ENCODE data around the gene VWA2. TPM values are rescaled to one million over a fixed set of nuclear protein-coding genes. Genes with fewer than 3 reads are reported as not detected.

Gene VWA2, protein sequence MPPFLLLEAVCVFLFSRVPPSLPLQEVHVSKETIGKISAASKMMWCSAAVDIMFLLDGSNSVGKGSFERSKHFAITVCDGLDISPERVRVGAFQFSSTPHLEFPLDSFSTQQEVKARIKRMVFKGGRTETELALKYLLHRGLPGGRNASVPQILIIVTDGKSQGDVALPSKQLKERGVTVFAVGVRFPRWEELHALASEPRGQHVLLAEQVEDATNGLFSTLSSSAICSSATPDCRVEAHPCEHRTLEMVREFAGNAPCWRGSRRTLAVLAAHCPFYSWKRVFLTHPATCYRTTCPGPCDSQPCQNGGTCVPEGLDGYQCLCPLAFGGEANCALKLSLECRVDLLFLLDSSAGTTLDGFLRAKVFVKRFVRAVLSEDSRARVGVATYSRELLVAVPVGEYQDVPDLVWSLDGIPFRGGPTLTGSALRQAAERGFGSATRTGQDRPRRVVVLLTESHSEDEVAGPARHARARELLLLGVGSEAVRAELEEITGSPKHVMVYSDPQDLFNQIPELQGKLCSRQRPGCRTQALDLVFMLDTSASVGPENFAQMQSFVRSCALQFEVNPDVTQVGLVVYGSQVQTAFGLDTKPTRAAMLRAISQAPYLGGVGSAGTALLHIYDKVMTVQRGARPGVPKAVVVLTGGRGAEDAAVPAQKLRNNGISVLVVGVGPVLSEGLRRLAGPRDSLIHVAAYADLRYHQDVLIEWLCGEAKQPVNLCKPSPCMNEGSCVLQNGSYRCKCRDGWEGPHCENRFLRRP
- 0.08 TPM for polyA plus RNA-seq (2013, experiment 1 of 2)
- polyA plus RNA-seq (2013, experiment 2 of 2): 0.07 TPM

DNA sequence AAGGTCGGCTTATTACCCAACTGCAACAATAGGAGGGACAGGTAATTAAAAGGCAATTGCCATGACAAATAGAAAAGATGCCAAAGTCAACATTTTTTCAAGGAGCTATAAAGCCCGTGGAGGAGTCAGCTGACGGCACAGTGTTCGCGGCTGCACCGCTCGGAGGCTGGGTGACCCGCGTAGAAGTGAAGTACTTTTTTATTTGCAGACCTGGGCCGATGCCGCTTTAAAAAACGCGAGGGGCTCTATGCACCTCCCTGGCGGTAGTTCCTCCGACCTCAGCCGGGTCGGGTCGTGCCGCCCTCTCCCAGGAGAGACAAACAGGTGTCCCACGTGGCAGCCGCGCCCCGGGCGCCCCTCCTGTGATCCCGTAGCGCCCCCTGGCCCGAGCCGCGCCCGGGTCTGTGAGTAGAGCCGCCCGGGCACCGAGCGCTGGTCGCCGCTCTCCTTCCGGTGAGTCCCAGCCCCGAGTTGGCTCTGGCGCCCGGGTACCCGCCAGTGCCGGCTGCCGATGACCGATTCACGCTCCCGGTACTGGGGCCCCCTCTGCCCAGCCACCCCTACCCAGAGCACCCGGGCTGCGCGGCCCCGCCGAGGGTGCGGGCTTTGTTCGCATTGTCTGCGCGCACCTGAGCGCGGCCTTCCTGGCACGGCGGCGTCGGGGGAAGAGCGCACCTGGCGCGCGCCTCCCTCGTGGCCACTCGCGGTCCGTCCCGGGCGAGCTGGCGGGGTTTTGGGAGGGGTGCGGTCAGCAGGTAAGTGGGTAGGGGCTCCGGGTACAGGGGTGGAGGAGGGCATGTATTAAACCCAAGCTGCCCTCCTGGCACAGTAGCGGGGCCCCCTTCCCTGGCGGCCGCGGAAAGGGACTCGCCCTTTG, at the start of gene VWA2:
Gene VWA2 (plus strand): TSS at position 138 of the 877 bp plus-strand sequence. CDS start 9,460 bp downstream, outside the sequence.
- peak; percentile 21 for DNase-seq (ENCODE audit: low spot score)
- H2AFZ ChIP-seq (ENCODE audit: low read length): peak within 1 kb of the TSS; percentile 83
- peaks cover 0 to 6% of the 10 kb centered on the region in 2 donors for H3K4me1 ChIP-seq (ENCODE audit: control insufficient read depth in 2 of 2, insufficient read depth in 1 of 2, low read depth in 1 of 2, low read length in 2 of 2)
- H2BK120ac ChIP-seq (ENCODE audit: low read depth, low read length): no peak within 1 kb of the TSS
- no peak within 1 kb of the TSS for H3K23ac ChIP-seq (ENCODE audit: low read depth, low read length, poor library complexity)
- peaks cover 0 to 2% of the 10 kb centered on the region in 2 donors for H3K9me3 ChIP-seq (replicated peaks in 1 of 2; ENCODE audit: control insufficient read depth in 2 of 2, insufficient read depth in 1 of 2, low read depth in 1 of 2, low read length in 2 of 2)
- no peaks in the 10 kb centered on the region for H3K36me3 ChIP-seq (replicated peaks in 1 of 2; ENCODE audit: control insufficient read depth in 2 of 2, insufficient read depth in 2 of 2, low read length in 2 of 2)
- no peak within 1 kb of the TSS for H4K91ac ChIP-seq (ENCODE audit: low read depth, low read length, poor library complexity)
- no peaks in the 10 kb centered on the region for H3K79me1 ChIP-seq (ENCODE audit: low read depth, low read length)
- H2AK5ac ChIP-seq (ENCODE audit: low read depth, low read length): no peak within 1 kb of the TSS
- no peak within 1 kb of the TSS for H2BK12ac ChIP-seq (ENCODE audit: low read length)
- peaks cover 2 to 91% (median 24%) of the 10 kb centered on the region in 3 experiments for H3K27me3 ChIP-seq (ENCODE audit: control insufficient read depth in 3 of 3, insufficient read depth in 3 of 3, low read depth in 1 of 3, low read length in 3 of 3)
- H2BK5ac ChIP-seq (ENCODE audit: low read length): no peak within 1 kb of the TSS
- peak within 1 kb of the TSS; percentile 9 for H3K9ac ChIP-seq (ENCODE audit: low read depth, low read length, poor library complexity)
- H3K4me3 ChIP-seq (ENCODE audit: low read length in 2 of 2): peak within 1 kb of the TSS; percentile 17 to 78
- H3K27ac ChIP-seq (replicated peaks; ENCODE audit: low read length): no peak within 1 kb of the TSS
- peak within 1 kb of the TSS; percentile 50 for H3K18ac ChIP-seq (ENCODE audit: low read length)
- no peak within 1 kb of the TSS for H3K14ac ChIP-seq (ENCODE audit: low read length)
- H3K4ac ChIP-seq (ENCODE audit: low read length): no peak within 1 kb of the TSS
- peak within 1 kb of the TSS; percentile 26 for H2BK15ac ChIP-seq (ENCODE audit: low read length)
- peak within 1 kb of the TSS; percentile 78 for H3K4me2 ChIP-seq (ENCODE audit: insufficient read depth, low read length, poor library complexity, severe bottlenecking)
- no CpG with 5 or more reads among the region's 79 CpGs for WGBS, 2 donors (ENCODE audit: extremely low coverage in 2 of 2, insufficient read length in 2 of 2, insufficient replicate concordance in 1 of 2)
- H4K8ac ChIP-seq (ENCODE audit: low read depth, low read length): no peak within 1 kb of the TSS

DNA sequence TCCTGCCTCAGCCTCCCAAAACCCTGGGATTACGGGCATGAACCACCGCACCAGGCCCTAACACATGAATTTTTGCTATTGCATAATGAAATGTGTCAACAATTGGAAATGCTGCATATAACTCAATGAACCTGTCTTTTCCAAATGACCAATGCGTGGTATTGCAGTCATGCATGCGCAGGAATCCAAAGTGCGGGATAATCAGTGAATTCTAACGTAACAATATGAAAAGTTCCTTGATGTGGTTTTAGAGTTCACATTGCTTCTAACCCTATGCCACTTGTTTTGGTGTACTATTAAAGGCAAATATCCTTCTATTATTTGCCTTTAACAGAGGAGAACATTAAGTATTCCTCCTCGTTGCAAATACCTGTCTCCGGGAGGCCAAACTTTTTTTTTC, 49.4 kb upstream of the VWA2 start:
- no peaks in the 10 kb centered on the region for H3K9me3 ChIP-seq (replicated peaks in 1 of 2; ENCODE audit: control insufficient read depth in 2 of 2, insufficient read depth in 1 of 2, low read depth in 1 of 2, low read length in 2 of 2)
- H3K14ac ChIP-seq (ENCODE audit: low read length): no peak overlapping the region
- no peak overlapping the region for H3K18ac ChIP-seq (ENCODE audit: low read length)
- H3K23ac ChIP-seq (ENCODE audit: low read depth, low read length, poor library complexity): no peak overlapping the region
- no peak for DNase-seq (ENCODE audit: low spot score)
- H4K91ac ChIP-seq (ENCODE audit: low read depth, low read length, poor library complexity): no peak overlapping the region
- H2BK12ac ChIP-seq (ENCODE audit: low read length): no peak overlapping the region
- H2BK15ac ChIP-seq (ENCODE audit: low read length): no peak overlapping the region
- H3K9ac ChIP-seq (ENCODE audit: low read depth, low read length, poor library complexity): no peak overlapping the region
- no peak overlapping the region for H2AK5ac ChIP-seq (ENCODE audit: low read depth, low read length)
- no peaks in the 10 kb centered on the region for H3K4me1 ChIP-seq (ENCODE audit: control insufficient read depth in 2 of 2, insufficient read depth in 1 of 2, low read depth in 1 of 2, low read length in 2 of 2)
- no peaks in the 10 kb centered on the region for H3K36me3 ChIP-seq (replicated peaks in 1 of 2; ENCODE audit: control insufficient read depth in 2 of 2, insufficient read depth in 2 of 2, low read length in 2 of 2)
- no peaks in the 10 kb centered on the region for H3K79me1 ChIP-seq (ENCODE audit: low read depth, low read length)
- H2AFZ ChIP-seq (ENCODE audit: low read length): no peak overlapping the region
- peaks cover 0 to 7% (median 0%) of the 10 kb centered on the region in 3 experiments for H3K27me3 ChIP-seq (ENCODE audit: control insufficient read depth in 3 of 3, insufficient read depth in 3 of 3, low read depth in 1 of 3, low read length in 3 of 3)
- no peak overlapping the region for H3K27ac ChIP-seq (replicated peaks; ENCODE audit: low read length)
- H2BK5ac ChIP-seq (ENCODE audit: low read length): no peak overlapping the region
- H3K4me2 ChIP-seq (ENCODE audit: insufficient read depth, low read length, poor library complexity, severe bottlenecking): no peak overlapping the region
- no peak overlapping the region for H2BK120ac ChIP-seq (ENCODE audit: low read depth, low read length)
- H3K4me3 ChIP-seq (ENCODE audit: low read length in 2 of 2): no peak overlapping the region
- H3K4ac ChIP-seq (ENCODE audit: low read length): no peak overlapping the region
- WGBS, 2 donors (ENCODE audit: extremely low coverage in 2 of 2, insufficient read length in 2 of 2, insufficient replicate concordance in 1 of 2): no CpG with 5 or more reads among the region's 8 CpGs
- H4K8ac ChIP-seq (ENCODE audit: low read depth, low read length): no peak overlapping the region

DNA sequence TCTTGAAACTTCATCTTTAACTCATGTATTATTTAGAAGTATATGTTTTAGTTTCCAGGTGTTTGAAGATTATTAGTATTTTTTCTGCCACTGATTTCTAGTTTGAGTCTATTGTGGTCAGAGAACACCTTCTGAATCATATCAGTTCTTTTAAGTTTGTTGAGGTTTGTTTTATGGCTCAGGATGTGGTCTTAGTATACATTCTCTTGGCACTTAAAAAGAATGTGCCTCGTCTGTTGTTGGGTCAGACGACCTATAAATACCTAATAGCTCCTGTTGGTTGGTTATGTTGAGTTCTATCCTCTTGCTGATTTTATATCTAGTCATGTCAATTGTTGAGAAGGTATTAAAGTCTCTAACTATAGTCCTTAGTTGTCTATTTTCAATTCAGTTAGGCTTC, 44.0 kb upstream of the VWA2 start:
- WGBS, 2 donors (ENCODE audit: extremely low coverage in 2 of 2, insufficient read length in 2 of 2, insufficient replicate concordance in 1 of 2): no CpG with 5 or more reads among the region's 2 CpGs
- H3K14ac ChIP-seq (ENCODE audit: low read length): no peak overlapping the region

More for the DNA sequence above, 44.0 kb upstream of the VWA2 start:
- no peaks in the 10 kb centered on the region for H3K9me3 ChIP-seq (replicated peaks in 1 of 2; ENCODE audit: control insufficient read depth in 2 of 2, insufficient read depth in 1 of 2, low read depth in 1 of 2, low read length in 2 of 2)
- H3K27me3 ChIP-seq (ENCODE audit: control insufficient read depth in 3 of 3, insufficient read depth in 3 of 3, low read depth in 1 of 3, low read length in 3 of 3): peaks cover 0 to 7% (median 0%) of the 10 kb centered on the region in 3 experiments
- no peak overlapping the region for H4K8ac ChIP-seq (ENCODE audit: low read depth, low read length)
- no peak overlapping the region for H3K4me3 ChIP-seq (ENCODE audit: low read length in 2 of 2)
- no peaks in the 10 kb centered on the region for H3K4me1 ChIP-seq (ENCODE audit: control insufficient read depth in 2 of 2, insufficient read depth in 1 of 2, low read depth in 1 of 2, low read length in 2 of 2)
- H3K36me3 ChIP-seq (replicated peaks in 1 of 2; ENCODE audit: control insufficient read depth in 2 of 2, insufficient read depth in 2 of 2, low read length in 2 of 2): no peaks in the 10 kb centered on the region
- H3K9ac ChIP-seq (ENCODE audit: low read depth, low read length, poor library complexity): no peak overlapping the region
- H3K4me2 ChIP-seq (ENCODE audit: insufficient read depth, low read length, poor library complexity, severe bottlenecking): no peak overlapping the region
- no peak overlapping the region for H2AK5ac ChIP-seq (ENCODE audit: low read depth, low read length)
- no peak overlapping the region for H3K27ac ChIP-seq (replicated peaks; ENCODE audit: low read length)
- H3K18ac ChIP-seq (ENCODE audit: low read length): no peak overlapping the region
- no peak overlapping the region for H2BK15ac ChIP-seq (ENCODE audit: low read length)
- no peak for DNase-seq (ENCODE audit: low spot score)
- no peak overlapping the region for H2BK5ac ChIP-seq (ENCODE audit: low read length)
- H3K23ac ChIP-seq (ENCODE audit: low read depth, low read length, poor library complexity): no peak overlapping the region
- H4K91ac ChIP-seq (ENCODE audit: low read depth, low read length, poor library complexity): no peak overlapping the region
- H2BK12ac ChIP-seq (ENCODE audit: low read length): no peak overlapping the region
- H2BK120ac ChIP-seq (ENCODE audit: low read depth, low read length): no peak overlapping the region
- H3K4ac ChIP-seq (ENCODE audit: low read length): no peak overlapping the region
- no peak overlapping the region for H2AFZ ChIP-seq (ENCODE audit: low read length)
- H3K79me1 ChIP-seq (ENCODE audit: low read depth, low read length): no peaks in the 10 kb centered on the region
